ENCODE results near the gene AFTPH. TPM values are rescaled to one million over a fixed set of nuclear protein-coding genes. Genes with fewer than 3 reads are reported as not detected.

Gene AFTPH
- total and polyA plus RNA-seq, 4 donors, result 27.0 to 78.1 (median 35.0) TPM

- no peak overlapping the region for H3K27ac ChIP-seq (ENCODE audit: low read depth in 1 of 2, low read length in 1 of 2)
- 50 to 63% methylated on average over 4 of the region's 4 CpGs for WGBS, 2 donors
- no peak overlapping the region for H3K9ac ChIP-seq (ENCODE audit: insufficient read depth in 1 of 2, low read length in 2 of 2)
- no peaks in the 10 kb centered on the region for H3K9me3 ChIP-seq (ENCODE audit: control insufficient read depth in 4 of 4, insufficient read depth in 3 of 4, low read length in 3 of 4)
- TF ChIP-seq, protein P1, sequence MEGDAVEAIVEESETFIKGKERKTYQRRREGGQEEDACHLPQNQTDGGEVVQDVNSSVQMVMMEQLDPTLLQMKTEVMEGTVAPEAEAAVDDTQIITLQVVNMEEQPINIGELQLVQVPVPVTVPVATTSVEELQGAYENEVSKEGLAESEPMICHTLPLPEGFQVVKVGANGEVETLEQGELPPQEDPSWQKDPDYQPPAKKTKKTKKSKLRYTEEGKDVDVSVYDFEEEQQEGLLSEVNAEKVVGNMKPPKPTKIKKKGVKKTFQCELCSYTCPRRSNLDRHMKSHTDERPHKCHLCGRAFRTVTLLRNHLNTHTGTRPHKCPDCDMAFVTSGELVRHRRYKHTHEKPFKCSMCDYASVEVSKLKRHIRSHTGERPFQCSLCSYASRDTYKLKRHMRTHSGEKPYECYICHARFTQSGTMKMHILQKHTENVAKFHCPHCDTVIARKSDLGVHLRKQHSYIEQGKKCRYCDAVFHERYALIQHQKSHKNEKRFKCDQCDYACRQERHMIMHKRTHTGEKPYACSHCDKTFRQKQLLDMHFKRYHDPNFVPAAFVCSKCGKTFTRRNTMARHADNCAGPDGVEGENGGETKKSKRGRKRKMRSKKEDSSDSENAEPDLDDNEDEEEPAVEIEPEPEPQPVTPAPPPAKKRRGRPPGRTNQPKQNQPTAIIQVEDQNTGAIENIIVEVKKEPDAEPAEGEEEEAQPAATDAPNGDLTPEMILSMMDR (IDR thresholded peaks at IDR 0.05; ENCODE audit: control extremely low read depth, extremely low read depth), result no peak
- H3K4me3 ChIP-seq, result no peak overlapping the region
- no peaks in the 10 kb centered on the region for H3K27me3 ChIP-seq (ENCODE audit: control insufficient read depth in 3 of 3, insufficient read depth in 3 of 3, low read length in 2 of 3)
- peaks cover 3 to 13% (median 9%) of the 10 kb centered on the region in 5 donors for H3K4me1 ChIP-seq (ENCODE audit: control insufficient read depth in 5 of 5, insufficient read depth in 5 of 5, low read length in 5 of 5)
- DNase-seq, result no peak
- H3K36me3 ChIP-seq (ENCODE audit: control insufficient read depth in 4 of 4, insufficient read depth in 4 of 4, low read length in 4 of 4), result no peaks in the 10 kb centered on the region
- ATAC-seq (ENCODE audit: insufficient read depth, low FRiP score), result no peak
Measured at GRCh38 chr2:64485331-64485730, 38.8 kb upstream of the AFTPH start.

DNA sequence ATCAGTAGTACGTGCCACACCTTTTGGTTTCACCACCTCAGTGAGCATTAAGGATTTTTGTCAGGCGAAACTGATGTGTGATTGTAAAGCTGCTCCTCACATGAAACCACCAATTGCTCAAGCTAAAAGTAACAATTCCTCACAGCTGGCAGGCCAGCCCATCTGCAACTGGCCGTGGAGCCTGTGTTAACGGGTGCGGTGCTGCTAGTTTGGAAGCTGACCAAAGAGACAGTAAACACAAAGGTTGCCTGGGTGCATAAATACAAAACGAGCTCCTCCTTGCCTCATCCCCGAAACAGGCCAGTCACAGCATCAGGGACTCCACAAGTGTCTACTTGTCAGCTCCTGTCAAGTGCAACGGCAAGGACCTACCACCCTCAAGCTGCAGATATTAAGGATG, 38.2 kb upstream of the AFTPH start:
- ATAC-seq (ENCODE audit: insufficient read depth, low FRiP score) (no peak), DNase-seq (peak; percentile 56 to 67 (median 60))
- no peaks in the 10 kb centered on the region for H3K9me3 ChIP-seq (ENCODE audit: control insufficient read depth in 4 of 4, insufficient read depth in 3 of 4, low read length in 3 of 4)
- no peak overlapping the region for H3K27ac ChIP-seq (ENCODE audit: low read depth in 1 of 2, low read length in 1 of 2)
- H3K4me1 ChIP-seq (ENCODE audit: control insufficient read depth in 5 of 5, insufficient read depth in 5 of 5, low read length in 5 of 5), result peaks cover 3 to 13% (median 9%) of the 10 kb centered on the region in 5 donors
- H3K9ac ChIP-seq (ENCODE audit: insufficient read depth in 1 of 2, low read length in 2 of 2), result no peak overlapping the region
- H3K36me3 ChIP-seq (ENCODE audit: control insufficient read depth in 4 of 4, insufficient read depth in 4 of 4, low read length in 4 of 4), result no peaks in the 10 kb centered on the region
- H3K27me3 ChIP-seq (ENCODE audit: control insufficient read depth in 3 of 3, insufficient read depth in 3 of 3, low read length in 2 of 3), result no peaks in the 10 kb centered on the region
- TF ChIP-seq, protein P1 (IDR thresholded peaks at IDR 0.05; ENCODE audit: control extremely low read depth, extremely low read depth), result no peak
- WGBS, 2 donors, result 62 to 67% methylated on average over 8 of the region's 8 CpGs
- no peak overlapping the region for H3K4me3 ChIP-seq

- no peak for DNase-seq
- TF ChIP-seq, protein P1 (IDR thresholded peaks at IDR 0.05; ENCODE audit: control extremely low read depth, extremely low read depth), result no peak
- WGBS, 2 donors, result 60 to 66% methylated on average over 10 of the region's 10 CpGs
Measured at GRCh38 chr2:64487256-64488049, 36.7 kb upstream of the AFTPH start.

More at GRCh38 chr2:64487256-64488049, 36.7 kb upstream of the AFTPH start:
- no peak overlapping the region for H3K4me3 ChIP-seq
- no peak overlapping the region for H3K27ac ChIP-seq (ENCODE audit: low read depth in 1 of 2, low read length in 1 of 2)
- ATAC-seq (ENCODE audit: insufficient read depth, low FRiP score), result no peak
- no peaks in the 10 kb centered on the region for H3K27me3 ChIP-seq (ENCODE audit: control insufficient read depth in 3 of 3, insufficient read depth in 3 of 3, low read length in 2 of 3)
- no peak overlapping the region for H3K9ac ChIP-seq (ENCODE audit: insufficient read depth in 1 of 2, low read length in 2 of 2)
- peaks cover 3 to 13% (median 9%) of the 10 kb centered on the region in 5 donors for H3K4me1 ChIP-seq (ENCODE audit: control insufficient read depth in 5 of 5, insufficient read depth in 5 of 5, low read length in 5 of 5)
- H3K9me3 ChIP-seq (ENCODE audit: control insufficient read depth in 4 of 4, insufficient read depth in 3 of 4, low read length in 3 of 4), result no peaks in the 10 kb centered on the region
- H3K36me3 ChIP-seq (ENCODE audit: control insufficient read depth in 4 of 4, insufficient read depth in 4 of 4, low read length in 4 of 4), result no peaks in the 10 kb centered on the region
